Eye (tissue), 1 donor: ENCODE data around the gene CD96.

ENCODE experiments used
- DNase-seq: peaks from one replicate; pipeline ENCODE4 v3.0.0-alpha.2; 2015

CD96 gene

DNA sequence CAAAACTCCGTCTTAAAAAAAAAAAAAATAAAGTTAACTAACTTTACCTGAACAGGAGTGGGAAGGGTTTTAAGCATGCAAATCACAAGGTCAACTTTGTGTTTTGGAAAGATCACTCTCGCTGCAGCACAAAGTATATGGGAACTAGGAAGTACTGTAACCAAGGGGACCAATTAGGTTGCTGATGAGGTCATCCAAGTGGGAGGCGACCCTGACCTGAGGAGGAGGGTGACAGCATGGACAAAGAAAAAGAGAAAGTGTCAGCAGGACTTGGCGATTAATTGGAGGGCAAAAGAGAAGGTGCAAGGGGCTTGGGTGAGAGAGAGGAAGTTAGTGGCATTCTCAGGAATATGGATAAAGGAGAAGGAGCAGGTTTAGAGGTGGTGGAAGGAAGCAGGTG lies 142.6 kb downstream of the CD96 start:
- no peak for DNase-seq

DNA sequence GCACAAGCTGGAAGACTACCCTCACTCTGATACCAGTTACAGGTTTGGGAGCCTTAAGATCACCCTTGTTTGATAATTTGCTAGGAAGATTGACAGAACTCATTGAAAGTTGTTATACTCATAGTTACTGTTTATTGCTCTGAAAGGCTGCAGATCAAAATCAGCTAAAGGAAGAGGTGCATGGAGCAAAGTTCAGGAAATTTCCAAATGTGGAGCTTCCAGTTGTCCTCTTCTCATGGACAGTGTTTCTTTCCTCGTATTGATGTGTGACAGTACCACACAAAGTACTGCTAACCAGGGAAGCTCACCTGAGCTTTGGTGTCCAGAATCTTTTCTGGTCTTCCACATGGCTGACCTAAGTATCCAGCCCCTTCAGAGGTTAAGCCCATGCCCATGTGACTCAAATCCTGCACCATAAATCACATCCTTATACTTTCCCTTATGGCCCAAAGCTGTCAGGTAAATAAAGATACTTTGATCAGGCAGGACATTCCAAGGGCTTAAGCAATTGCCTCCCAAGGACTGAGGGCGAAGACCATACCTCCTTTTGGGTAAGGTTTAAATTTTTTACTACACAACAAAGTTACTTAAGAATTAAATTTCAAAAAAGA lies 146.3 kb downstream of the CD96 start:
- DNase-seq, result no peak

DNA sequence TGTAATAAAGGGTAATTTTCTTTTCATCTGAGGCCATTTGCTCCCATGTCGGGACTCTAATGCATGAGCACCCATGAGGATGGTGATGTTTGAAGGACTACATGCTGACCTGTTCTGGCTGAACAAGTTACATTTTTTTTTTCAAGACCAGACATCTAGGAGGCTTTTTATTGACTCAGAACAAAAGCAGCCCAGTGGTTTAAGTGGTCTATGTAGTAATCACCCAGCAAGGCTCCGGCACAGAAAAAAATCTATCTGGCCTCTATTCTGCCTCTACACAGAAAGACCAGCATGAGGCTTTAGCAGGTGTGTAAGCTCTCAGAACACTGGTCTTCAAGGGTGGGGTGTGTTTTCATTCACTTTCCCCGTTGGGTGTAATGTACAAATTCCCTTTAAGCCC lies 148.2 kb downstream of the CD96 start:
- no peak for DNase-seq

GRCh38 chr3:111691293-111691909 lies 149.4 kb downstream of the CD96 start:
- peak; percentile 61 for DNase-seq

- DNase-seq, result no peak
These were observed 150.9 kb downstream of the CD96 start for GRCh38 chr3:111692593-111693552.

DNA sequence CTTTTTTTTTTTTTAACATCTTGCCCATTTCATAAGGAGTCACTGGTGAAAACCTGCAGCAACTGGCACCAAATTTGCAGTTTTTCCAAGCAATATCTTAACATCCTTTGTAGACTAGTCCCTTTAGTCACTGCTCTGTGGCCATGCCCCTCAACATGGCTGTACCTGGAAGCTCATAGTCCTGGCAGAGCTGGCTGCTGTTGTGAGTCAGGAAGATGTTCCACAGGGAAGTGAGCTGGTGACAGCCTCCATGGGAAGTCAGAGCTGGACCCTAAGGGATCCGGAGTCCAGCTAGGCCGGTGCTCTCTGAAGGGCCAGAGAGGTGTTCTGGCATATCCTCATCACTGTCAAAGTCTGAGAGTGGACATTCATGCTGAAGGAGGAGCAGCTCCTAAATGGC lies 152.5 kb downstream of the CD96 start:
- no peak for DNase-seq

DNA sequence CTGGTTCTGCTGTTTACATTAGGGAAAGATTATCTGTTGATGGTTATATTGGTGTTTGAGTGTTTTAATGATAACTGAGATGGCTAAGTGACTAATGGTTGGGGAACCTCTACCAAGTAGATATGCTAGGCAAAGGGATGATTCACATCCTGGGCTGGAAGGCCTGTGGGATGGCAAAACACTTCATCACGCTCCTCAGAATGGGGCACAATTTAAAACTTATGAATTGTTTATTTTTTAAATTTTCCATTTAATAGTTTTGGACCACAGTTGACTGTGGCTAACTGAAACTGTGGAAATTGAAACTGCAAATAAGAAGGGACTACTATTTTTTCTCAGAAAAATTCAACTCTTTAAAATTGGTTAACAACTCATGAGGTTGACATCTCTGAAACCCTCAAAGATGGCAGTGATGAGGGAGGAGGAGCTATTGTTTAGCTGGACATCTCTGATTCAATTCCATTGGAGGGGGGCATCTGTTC lies 153.7 kb downstream of the CD96 start:
- no peak for DNase-seq

DNA sequence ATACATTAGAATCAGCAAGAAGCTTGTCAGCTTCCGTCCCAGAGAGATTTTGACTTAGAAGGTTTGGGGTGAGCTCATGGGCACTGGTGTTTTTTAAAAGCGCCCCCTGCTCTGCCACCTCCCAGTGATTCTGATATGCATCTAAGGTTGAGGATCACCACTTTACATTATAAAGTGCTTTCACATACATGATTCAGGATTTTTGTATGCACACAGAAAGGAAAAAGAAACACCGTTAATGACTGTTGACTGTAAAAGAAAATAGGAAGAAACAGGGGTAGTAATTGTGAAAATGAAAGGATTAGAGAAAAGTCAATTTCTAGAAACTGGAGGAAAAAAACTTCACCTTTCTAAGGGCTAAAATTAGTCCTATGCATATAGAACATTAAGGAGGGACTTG lies 158.1 kb downstream of the CD96 start:
- no peak for DNase-seq

GRCh38 chr3:111701292-111701906 lies 159.4 kb downstream of the CD96 start:
- DNase-seq, result no peak
